Retinal pigment epithelial cell (primary cell): Measurements from ENCODE around the gene KLHL20.

Experiments used
- DNase-seq: peaks from one replicate; pipeline ENCODE4 v3.0.0-alpha.2; 2010; ENCODE audit warnings: low read depth
- H3K4me3 ChIP-seq: 2 replicates; pipeline ENCODE4 v1.5.1; 2011; ENCODE audit warnings: mild to moderate bottlenecking, low read length, control low read depth, moderate library complexity
- CTCF ChIP-seq: conservative IDR thresholded peaks from 2 replicates; pipeline ENCODE4 v1.5.1; 2011; ENCODE audit warnings: low read depth, low read length, control low read depth, inconsistent platforms

The KLHL20 gene

GRCh38 chr1:173821680-173822079, 106.9 kb downstream of the KLHL20 start:
- DNase-seq: no peak
- TF ChIP-seq CTCF: no peak
- no peak overlapping the region for H3K4me3 ChIP-seq

DNA sequence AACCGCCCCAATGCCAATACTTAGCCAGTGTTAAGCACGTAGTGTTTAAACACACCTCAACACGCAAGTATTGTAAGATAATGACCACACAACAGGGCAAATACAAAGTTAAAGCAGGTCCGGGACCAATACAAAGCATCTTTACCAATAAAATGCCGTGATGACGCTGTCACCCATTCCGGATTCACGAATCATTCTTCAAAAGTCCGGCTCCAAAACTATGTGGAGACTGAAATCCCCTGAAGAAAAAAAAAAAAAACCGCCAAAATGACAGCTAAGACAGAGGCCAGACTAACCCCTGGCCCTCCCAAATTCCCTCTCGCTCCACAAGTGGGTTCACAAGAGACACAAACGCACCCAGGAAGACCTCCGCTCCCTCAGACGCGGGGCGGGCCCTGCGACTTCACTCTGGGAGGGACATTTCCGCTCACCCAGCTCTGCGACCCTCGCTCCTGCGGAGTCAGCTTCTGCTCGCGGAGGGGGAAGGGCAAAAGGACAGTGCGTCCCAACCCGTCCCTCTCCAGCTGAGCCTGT, 109.1 kb downstream of the KLHL20 start:
- DNase-seq: no peak
- no peak for TF ChIP-seq CTCF
- peak overlapping the region; percentile 95 for H3K4me3 ChIP-seq

GRCh38 chr1:173824315-173825081, 109.7 kb downstream of the KLHL20 start, which contains the start of the genes CENPL and DARS2:
TSS of gene CENPL (minus strand) at chr1:173824883. CDS start at chr1:173811299, 13,584 bp downstream.
TSS of gene DARS2 (plus strand) at chr1:173824673. CDS start at chr1:173825230, 557 bp downstream.
- DNase-seq: peak; percentile 95
- H3K4me3 ChIP-seq: peak within 1 kb of the TSS; percentile 95
- TF ChIP-seq CTCF: no peak

GRCh38 chr1:173827611-173828010, 112.8 kb downstream of the KLHL20 start:
- TF ChIP-seq CTCF: no peak
- no peak overlapping the region for H3K4me3 ChIP-seq
- DNase-seq: no peak

- H3K4me3 ChIP-seq: no peak overlapping the region
- no peak for TF ChIP-seq CTCF
- DNase-seq: no peak
These were observed 118.0 kb downstream of the KLHL20 start for GRCh38 chr1:173832748-173833147.
